OCI-LY7 (cell line): Measurements from ENCODE around the gene NID2.

Experiments used
- CTCF ChIP-seq: fragments of 200-600 bp; sonication (generic); conservative IDR thresholded peaks from 2 replicates; pipeline ENCODE4 v1.5.1; 2014; ENCODE audit warnings: mild to moderate bottlenecking, antibody characterized with exemption, low read length, moderate library complexity, mixed read lengths
- EZH2phosphoT487 ChIP-seq: fragments of 200-600 bp; sonication (generic); IDR thresholded peaks from 2 replicates; pipeline ENCODE4 v1.6.1; 2018; ENCODE audit warnings: low read depth, borderline replicate concordance, mild to moderate bottlenecking, mixed run types, antibody characterized with exemption, low read length, moderate library complexity, mixed read lengths

- TF ChIP-seq CTCF (no peak), EZH2phosphoT487 (no peak)
These were observed 42.7 kb upstream of the NID2 start for GRCh38 chr14:52111583-52111982.
